HG02678 (cell line): ENCODE results near the gene GJB1.

Experiments used
- ATAC-seq: cut with Tn5 transposase; IDR thresholded peaks from one replicate; pipeline ENCODE4 v1.9.1; 2021; ENCODE audit warnings: mild to moderate bottlenecking, moderate library complexity; ENCODE audit not compliant: unreplicated experiment

GJB1 gene

GRCh38 chrX:71214604-71215337 lies 8.3 kb upstream of the GJB1 start:
- ATAC-seq: no peak

GRCh38 chrX:71215338-71215912 lies 7.6 kb upstream of the GJB1 start:
- no peak for ATAC-seq

GRCh38 chrX:71216485-71216884 lies 6.5 kb upstream of the GJB1 start:
- ATAC-seq: no peak

GRCh38 chrX:71217298-71217697 lies 5.7 kb upstream of the GJB1 start:
- no peak for ATAC-seq

GRCh38 chrX:71221145-71221544 lies 1.9 kb upstream of the GJB1 start:
- no peak for ATAC-seq

GRCh38 chrX:71224098-71224708 lies 1.2 kb downstream of the GJB1 start:
- no peak for ATAC-seq

- no peak for ATAC-seq
These were observed 2.0 kb downstream of the GJB1 start for GRCh38 chrX:71225009-71225408.

GRCh38 chrX:71225676-71226075 lies 2.7 kb downstream of the GJB1 start:
- no peak for ATAC-seq

GRCh38 chrX:71227370-71228062 lies 4.5 kb downstream of the GJB1 start:
- no peak for ATAC-seq

- ATAC-seq: no peak
These were observed 5.1 kb downstream of the GJB1 start for GRCh38 chrX:71228063-71228642.

GRCh38 chrX:71235482-71235881 lies 12.5 kb downstream of the GJB1 start:
- ATAC-seq: no peak

GRCh38 chrX:71236836-71237235 lies 13.8 kb downstream of the GJB1 start:
- ATAC-seq: no peak

- ATAC-seq: no peak
These were observed 16.8 kb downstream of the GJB1 start for GRCh38 chrX:71239781-71240180.

GRCh38 chrX:71241301-71241700 lies 18.3 kb downstream of the GJB1 start:
- ATAC-seq: no peak

- ATAC-seq: no peak
These were observed 21.5 kb downstream of the GJB1 start for GRCh38 chrX:71244359-71245128.

GRCh38 chrX:71245159-71245558 lies 22.1 kb downstream of the GJB1 start:
- ATAC-seq: no peak

GRCh38 chrX:71250841-71251240 lies 27.8 kb downstream of the GJB1 start:
- ATAC-seq: no peak

- no peak for ATAC-seq
These were observed 28.5 kb downstream of the GJB1 start for GRCh38 chrX:71251466-71251973.

- no peak for ATAC-seq
These were observed 29.2 kb downstream of the GJB1 start for GRCh38 chrX:71252221-71252620.
